GM18517 (cell line): ENCODE measurements around the gene EXOC4.

Experiments used
- ATAC-seq: cut with Tn5 transposase; IDR thresholded peaks from one replicate; pipeline ENCODE4 v1.9.1; 2021; ENCODE audit warnings: mild to moderate bottlenecking, moderate library complexity; ENCODE audit not compliant: unreplicated experiment

Gene EXOC4

GRCh38 chr7:133360201-133360600 is 107.3 kb downstream of the EXOC4 start:
- ATAC-seq = no peak

GRCh38 chr7:133361806-133362205 is 108.9 kb downstream of the EXOC4 start:
- ATAC-seq = no peak

DNA sequence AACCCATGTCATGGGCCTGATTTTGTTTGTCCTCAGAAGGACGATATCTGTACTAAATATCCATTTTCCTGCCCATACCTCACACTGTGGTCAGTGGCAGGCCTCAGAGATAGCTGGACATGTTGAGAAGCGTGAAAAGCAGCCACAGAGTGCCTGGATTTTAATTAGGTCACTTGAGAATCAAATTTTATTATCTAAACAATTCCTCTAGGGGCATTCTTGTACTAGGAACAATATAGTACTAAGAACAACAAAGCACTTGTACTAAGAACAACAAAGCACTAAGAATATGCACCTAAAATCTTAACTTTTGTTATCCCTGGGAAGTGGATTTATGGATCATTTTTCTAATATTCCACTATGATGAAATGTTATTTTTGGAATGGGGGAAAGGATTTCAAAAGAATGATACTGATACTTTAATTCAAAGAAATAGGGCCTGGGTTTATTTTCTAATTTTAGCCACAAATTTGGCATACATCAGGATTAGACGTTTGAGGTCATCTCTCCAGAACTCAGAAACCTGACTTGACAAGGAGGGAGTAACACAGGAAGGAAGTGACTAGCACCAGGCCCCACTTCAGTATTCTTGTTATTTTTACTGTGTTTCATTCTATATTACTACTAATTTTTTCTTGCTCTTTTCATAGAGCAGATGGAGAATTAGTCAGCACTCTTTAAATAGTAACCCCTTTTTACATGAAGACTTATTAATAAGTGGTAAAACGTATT is 112.2 kb downstream of the EXOC4 start:
- ATAC-seq = no peak

DNA sequence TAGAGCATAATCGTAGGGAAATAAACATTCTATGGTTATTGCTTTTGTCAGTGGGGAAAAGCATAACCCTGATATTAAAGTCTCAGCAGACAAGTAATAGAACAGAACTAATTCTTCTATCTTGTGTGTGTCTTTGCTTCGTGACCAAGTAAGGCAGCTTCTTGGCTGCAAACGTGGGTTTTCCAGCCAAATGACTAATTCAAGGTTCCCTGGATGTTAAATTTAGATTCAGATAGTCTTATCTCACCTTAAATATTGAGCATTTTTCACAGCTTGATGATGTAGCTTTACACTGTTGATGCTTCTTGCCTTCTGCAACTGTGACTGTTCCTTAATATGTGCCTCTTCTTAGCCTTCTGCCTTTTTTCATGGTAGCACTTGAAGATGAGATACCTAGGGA is 113.0 kb downstream of the EXOC4 start:
- ATAC-seq = no peak

DNA sequence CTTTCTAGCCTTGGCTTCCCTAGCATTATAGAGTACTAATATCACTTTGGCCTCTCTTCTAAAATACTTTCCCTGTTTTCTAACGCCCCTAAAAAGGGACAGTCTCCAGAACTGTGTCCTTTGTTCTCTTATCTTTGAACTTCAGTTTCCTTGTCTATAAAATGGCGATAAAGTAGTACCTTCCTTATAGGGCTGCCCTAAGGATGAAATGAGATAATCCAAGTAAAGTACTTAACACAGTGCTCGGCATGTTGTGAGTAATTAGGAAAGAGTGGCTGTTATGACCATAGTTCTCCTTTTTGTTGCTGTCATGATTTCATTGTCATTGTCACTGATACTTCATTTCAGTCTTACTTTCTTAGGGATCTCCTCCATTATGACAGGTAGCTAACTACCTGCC is 114.7 kb downstream of the EXOC4 start:
- no peak for ATAC-seq

DNA sequence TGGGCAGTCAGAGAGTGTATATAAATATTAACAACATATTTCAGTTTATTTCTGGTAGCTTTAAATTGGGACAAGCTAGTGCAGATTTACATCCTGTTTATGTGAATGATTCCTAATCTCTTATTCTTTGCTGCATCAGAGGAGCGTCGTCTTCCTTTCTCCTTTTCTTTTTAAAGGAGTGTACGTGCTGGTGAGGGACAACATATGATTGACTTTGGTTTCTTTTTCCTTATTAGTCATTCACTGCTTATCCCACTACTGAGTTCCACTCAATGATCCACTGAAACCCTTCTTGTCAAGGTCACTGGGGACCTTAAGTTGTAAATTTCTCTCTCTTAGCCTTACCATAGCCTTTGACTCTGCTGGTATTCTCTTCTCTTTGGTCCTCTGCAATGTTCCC is 116.3 kb downstream of the EXOC4 start:
- ATAC-seq = no peak

DNA sequence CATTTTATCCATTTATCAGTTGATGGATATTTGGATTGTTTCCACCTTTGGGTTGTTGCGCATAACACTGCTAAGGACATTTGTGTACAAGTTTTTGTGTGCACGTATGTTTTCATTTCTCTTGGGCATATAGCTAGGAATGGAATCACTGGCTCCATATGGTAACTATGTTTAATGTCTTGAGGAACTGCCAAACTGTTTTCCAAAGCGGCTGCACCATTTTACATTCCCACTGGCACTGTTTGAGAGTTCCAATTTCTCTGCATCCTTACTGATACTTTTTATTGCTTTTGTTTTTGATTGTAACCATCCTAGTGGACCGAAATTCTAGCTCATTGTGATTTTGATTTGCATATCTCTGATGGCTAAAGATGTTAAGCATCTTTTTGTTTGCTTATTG is 118.7 kb downstream of the EXOC4 start:
- ATAC-seq = no peak

DNA sequence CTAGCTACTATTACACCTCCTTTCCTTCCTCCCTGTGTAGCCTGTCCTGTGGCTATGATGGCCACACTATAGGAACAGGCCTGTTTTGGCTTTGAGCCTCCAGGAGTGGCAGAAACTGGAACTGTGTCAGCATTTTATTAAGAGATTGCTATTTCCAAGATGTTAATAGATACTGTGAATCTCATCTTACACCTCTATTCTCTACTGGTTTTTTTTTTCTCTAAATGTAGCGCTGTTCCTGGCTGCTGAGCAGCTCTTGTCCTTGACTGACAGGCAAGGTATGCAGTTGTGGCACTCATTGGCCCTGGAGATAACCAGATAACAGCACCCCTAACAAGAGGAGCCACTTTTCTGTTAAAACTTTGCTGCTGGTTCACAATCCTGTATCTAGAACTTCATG is 119.5 kb downstream of the EXOC4 start:
- no peak for ATAC-seq

DNA sequence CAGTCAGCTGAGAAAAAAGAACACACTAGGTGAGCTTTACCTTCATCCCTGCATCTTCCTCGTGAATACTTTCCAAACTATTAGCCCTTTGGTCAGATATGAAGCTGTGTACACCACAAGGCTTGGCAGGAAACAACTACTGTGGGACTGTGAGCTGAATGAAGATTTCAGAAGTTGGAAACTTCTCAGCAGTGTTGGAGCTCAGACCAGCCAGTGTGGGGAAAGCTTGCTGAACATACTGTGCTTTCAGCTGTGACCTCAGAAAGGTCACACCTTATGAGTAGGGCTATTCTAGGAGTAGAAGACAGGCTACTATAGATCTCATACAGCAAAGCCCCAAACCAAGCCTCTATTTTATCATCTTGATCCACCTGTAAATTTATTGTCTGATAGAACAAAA is 123.6 kb downstream of the EXOC4 start:
- no peak for ATAC-seq

GRCh38 chr7:133381965-133382364 is 129.1 kb downstream of the EXOC4 start:
- no peak for ATAC-seq

DNA sequence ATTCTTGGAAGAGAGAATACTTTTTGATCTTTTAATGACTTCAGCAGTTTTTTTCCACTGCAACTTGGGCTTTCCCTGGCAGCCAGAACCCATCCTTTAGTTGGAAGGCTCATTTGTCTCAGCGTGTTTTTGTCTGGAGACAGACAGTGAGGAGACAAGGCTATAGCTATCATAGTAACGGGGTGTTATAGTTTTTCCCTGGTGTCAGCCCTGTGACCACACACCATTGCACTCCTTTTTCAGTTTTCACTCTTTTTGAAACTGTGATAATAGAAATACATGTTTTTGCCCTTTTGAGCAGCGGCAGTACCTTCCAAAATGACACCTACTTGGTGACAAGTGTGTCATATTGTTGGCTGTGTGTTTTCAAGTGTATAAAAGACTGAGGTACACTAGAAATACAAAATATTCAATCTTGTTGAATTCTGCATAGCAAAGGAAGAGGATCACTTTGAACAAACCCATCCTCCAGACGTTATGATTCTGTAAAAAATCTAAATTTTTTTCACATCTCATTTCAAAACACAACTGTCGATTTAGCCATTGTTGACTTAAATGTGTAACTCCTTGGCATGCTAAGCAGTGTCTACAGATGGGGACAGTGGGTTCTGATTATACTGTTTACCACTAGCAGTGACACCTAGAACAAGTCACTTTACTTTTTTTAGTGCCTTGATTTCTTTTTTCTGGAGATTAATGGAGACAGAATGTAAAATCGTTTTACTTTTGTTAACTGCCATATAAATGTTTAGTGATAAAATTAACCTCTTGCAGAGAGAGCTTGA is 130.1 kb downstream of the EXOC4 start:
- no peak for ATAC-seq

- no peak for ATAC-seq
Observed at GRCh38 chr7:133386205-133386604, 133.3 kb downstream of the EXOC4 start.

DNA sequence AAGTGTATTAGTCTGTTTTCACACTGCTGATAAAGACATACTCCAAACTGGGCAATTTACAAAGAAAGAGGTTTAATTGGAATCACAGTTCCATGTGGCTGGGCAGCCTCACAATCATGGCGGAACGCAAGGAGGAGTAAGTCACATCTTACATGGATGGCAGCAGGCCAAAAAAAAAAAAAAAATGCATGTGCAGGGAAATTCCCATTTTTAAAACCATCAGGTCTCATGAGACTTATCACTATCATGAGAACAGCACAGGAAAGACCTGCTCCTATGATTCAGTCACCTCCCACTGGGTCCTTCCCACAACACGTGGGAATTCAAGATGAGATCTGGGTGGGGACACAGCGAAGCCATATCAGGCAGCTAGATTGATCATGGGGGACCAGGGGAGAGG is 136.8 kb downstream of the EXOC4 start:
- ATAC-seq = no peak

DNA sequence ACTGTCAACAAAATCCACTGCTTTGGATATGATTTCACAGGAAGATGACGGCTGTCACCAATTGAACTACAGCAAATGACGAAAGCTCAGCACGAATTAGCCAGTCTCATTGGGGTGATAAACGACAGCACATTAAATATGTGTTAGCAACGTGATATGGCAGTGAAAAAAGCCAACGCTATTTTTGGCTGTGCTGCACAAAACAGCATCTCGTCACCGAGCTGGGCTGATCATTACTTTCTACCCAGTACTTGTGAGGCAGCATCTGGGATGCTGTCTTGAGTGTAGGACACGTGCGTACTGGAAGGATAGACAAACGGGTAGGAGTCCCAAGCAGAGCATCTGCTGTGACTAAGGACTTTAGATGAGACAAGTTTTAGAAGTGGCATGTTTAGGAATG is 138.3 kb downstream of the EXOC4 start:
- ATAC-seq = no peak

GRCh38 chr7:133394369-133394768 is 141.5 kb downstream of the EXOC4 start:
- ATAC-seq = no peak

GRCh38 chr7:133395551-133395950 is 142.7 kb downstream of the EXOC4 start:
- ATAC-seq = no peak

- ATAC-seq = no peak
Observed at GRCh38 chr7:133398506-133398905, 145.6 kb downstream of the EXOC4 start.

DNA sequence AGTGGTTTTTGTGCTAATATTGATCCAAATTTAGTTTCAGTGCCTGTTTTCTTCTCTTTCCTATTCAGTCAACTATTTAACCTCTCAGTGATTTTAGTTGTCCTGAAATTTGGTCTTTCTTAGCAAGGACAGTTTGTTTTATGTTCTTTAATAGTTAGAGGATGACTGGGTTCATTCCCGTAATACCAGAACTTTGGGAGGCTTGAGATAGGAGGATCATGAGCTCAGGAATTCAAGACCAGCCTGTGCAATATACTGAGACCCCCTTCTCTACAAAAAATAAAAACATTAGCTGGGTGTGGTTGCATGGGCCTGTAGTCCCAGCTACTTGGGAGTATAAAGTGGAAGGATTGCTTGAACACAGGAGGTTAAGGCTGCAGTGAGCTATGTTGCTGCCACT is 148.3 kb downstream of the EXOC4 start:
- ATAC-seq = no peak

DNA sequence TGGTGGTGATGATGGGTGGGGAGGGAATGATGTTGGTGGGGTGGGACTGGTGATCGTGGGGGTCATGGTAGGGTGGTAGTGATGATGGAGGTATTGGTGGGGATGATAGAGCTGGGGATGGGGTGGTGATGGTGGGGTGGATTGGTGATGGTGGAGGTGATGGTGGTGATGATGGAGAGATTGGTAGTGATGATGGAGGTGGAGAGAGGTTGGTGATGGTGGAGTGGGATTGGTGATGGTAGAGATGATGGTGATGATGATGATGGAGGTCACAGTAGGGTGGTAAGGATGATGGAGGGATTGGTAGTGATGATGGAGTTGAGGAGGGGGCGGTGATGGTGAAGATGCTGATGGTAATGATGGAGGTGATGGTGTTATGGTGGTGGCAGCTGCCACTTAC is 155.3 kb downstream of the EXOC4 start:
- no peak for ATAC-seq

DNA sequence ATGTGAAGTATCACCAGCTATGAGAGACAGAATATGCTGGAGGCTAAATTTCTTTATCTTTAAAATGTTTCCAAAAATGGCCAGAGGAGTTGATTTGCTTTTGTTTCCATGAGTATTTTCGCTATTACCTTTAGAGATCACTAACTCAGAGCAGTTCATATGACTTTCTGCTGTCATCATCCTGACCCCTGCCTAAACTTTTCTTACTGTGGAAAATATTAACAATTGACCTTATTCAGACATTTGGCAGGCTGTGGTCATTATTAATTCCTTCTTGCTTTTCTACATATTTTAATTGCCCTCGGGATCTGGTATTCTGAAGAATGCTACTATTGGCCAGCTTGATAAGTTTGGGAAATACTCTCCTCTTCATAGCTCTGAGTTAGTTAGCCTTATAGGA is 156.5 kb downstream of the EXOC4 start:
- ATAC-seq = no peak

GRCh38 chr7:133409966-133410365 is 157.1 kb downstream of the EXOC4 start:
- ATAC-seq = no peak

GRCh38 chr7:133411395-133411794 is 158.5 kb downstream of the EXOC4 start:
- no peak for ATAC-seq

- ATAC-seq = no peak
Observed at GRCh38 chr7:133412942-133413341, 160.1 kb downstream of the EXOC4 start.
